AG04450 (cell line): ENCODE measurements around the gene CLDN7. TPM values are rescaled to one million over a fixed set of nuclear protein-coding genes. Genes with fewer than 3 reads are reported as not detected.

Source experiments
- CTCF ChIA-PET: fragments of 300-600, 350-600 bp; formaldehyde crosslinking; extraction: SDS; loops from one replicate; lab custom pipeline; 2022; ENCODE audit warnings: antibody characterized with exemption, inconsistent platforms; lab: Charles Lee
- POLR2A ChIA-PET: fragments of 350-600 bp; formaldehyde crosslinking; extraction: SDS; loops from one replicate; lab custom pipeline; 2021; ENCODE audit warnings: antibody characterized with exemption, inconsistent platforms; lab: Yijun Ruan, JAX
- DNase-seq: peaks from one replicate; pipeline ENCODE4 v3.0.0-alpha.2; 2011; ENCODE audit warnings: low read depth, low spot score
- H3K27ac ChIP-seq: one replicate; pipeline ENCODE4 v1.5.1; 2012; ENCODE audit warnings: low read depth, low read length, control low read depth
- H3K27me3 ChIP-seq: one replicate; pipeline ENCODE4 v1.6.0; 2012; ENCODE audit warnings: low read length; ENCODE audit not compliant: control insufficient read depth, insufficient read depth
- H3K4me3 ChIP-seq: 2 replicates; pipeline ENCODE4 v1.5.1; 2011; ENCODE audit warnings: mild to moderate bottlenecking, low read depth, low read length, control low read depth
- H3K9me3 ChIP-seq: 2 replicates; pipeline ENCODE4 v1.5.1; 2012; ENCODE audit warnings: low read length; ENCODE audit not compliant: control insufficient read depth, insufficient read depth
- polyA plus RNA-seq: library from polyadenylated mRNA; depleted of rRNA; stranded (reverse); fragments of >200 nt; gene quantifications from 2 replicates; pipeline ENCODE4 v1.2.3, GENCODE V29; 2011
- TF ChIP-seq, protein P1 (sequence below): IDR thresholded peaks from 2 replicates; pipeline ENCODE4 v1.5.1; 2011; ENCODE audit warnings: low read depth, low read length, control low read depth, inconsistent platforms

The CLDN7 gene
- polyA plus RNA-seq, 1 experiment: 0.84 TPM

DNA sequence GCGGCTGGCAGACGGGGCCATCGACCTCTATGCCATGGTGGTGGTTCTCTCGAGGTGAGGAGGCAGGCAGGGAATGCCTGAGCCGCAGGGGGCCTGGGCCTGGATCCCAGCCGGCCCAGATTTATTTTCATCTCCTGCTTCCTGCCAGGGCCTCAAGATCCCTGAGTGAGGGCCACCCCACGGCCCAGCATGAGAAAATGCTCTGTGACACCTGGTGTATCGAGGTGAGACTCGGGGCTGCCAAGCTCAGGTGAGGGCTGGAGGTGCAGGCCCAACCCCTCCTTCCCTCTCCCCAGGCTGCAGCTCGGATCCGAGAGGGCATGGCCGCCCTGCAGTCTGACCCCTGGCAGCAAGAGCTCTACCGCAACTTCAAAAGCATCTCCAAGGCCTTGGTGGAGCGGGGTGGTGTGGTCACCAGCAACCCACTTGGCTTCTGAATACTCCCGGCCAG is 37.6 kb downstream of the CLDN7 start:
- TF ChIP-seq, protein P1, sequence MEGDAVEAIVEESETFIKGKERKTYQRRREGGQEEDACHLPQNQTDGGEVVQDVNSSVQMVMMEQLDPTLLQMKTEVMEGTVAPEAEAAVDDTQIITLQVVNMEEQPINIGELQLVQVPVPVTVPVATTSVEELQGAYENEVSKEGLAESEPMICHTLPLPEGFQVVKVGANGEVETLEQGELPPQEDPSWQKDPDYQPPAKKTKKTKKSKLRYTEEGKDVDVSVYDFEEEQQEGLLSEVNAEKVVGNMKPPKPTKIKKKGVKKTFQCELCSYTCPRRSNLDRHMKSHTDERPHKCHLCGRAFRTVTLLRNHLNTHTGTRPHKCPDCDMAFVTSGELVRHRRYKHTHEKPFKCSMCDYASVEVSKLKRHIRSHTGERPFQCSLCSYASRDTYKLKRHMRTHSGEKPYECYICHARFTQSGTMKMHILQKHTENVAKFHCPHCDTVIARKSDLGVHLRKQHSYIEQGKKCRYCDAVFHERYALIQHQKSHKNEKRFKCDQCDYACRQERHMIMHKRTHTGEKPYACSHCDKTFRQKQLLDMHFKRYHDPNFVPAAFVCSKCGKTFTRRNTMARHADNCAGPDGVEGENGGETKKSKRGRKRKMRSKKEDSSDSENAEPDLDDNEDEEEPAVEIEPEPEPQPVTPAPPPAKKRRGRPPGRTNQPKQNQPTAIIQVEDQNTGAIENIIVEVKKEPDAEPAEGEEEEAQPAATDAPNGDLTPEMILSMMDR: no peak
- ChIA-PET POLR2A (interaction anchor here (1.7 kb wide), 1 partner anchor 17 kb away, joined by 5 read pairs; the partner anchor contains the start of gene GABARAP), CTCF (no interaction called here)
- no peak for DNase-seq
- no peak overlapping the region for H3K27ac ChIP-seq
- H3K27me3 ChIP-seq: no peaks in the 10 kb centered on the region
- H3K9me3 ChIP-seq: no peaks in the 10 kb centered on the region; the same call in 1 of the 2 replicates
- H3K4me3 ChIP-seq: no peak overlapping the region

DNA sequence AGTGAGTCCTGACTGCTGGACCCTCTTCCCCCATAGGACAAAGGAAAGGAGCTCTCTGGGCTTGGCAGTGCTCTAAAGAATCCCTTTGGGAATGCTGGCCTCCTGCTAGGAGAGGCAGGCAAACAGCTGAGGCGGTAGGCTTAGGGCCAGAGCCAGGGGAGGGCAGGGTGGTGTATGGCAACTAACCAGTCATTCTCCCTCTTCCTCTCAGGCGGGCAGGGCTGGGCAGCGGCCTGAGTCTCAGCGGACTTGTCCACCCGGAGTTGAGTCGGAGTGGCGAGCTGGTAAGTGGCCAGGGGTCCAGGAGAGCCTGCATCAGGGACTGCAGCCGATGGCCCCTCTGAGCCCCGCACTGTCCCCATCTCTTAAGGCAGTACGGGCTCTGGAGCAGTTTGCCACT is 38.2 kb downstream of the CLDN7 start:
- POLR2A ChIA-PET: interaction anchor here (1.7 kb wide), 1 partner anchor 18 kb away, joined by 5 read pairs; the partner anchor contains the start of gene GABARAP
- TF ChIP-seq, protein P1: no peak
- Histone ChIP-seq H3K9me3 (no peaks in the 10 kb centered on the region; the same call in 1 of the 2 replicates), H3K4me3 (no peak overlapping the region), H3K27ac (no peak overlapping the region), H3K27me3 (no peaks in the 10 kb centered on the region)
- CTCF ChIA-PET: no interaction called here
- DNase-seq: no peak

DNA sequence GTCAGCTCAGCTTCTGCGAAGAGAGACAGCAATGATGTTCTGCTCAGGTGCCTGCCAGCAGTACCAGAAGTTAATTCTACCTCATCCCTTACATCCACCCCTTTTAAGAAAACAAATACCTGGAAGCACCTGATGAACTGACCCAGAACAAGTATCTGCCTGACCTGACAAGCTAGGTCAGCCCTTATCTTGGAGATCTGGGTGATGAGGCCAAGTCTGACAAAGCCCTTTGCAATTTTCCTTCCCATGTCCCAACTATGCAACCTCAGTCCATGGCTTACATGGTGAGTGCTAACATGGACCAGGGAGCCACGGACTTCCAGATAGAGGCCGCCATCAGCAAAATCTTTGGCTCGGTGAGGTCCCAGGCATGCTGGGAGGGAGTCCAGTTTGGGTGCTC is 38.9 kb downstream of the CLDN7 start:
- Histone ChIP-seq H3K27me3 (no peaks in the 10 kb centered on the region), H3K27ac (no peak overlapping the region), H3K9me3 (no peaks in the 10 kb centered on the region; the same call in 1 of the 2 replicates), H3K4me3 (no peak overlapping the region)
- TF ChIP-seq, protein P1: no peak
- ChIA-PET CTCF (no interaction called here), POLR2A (no interaction called here)
- no peak for DNase-seq

DNA sequence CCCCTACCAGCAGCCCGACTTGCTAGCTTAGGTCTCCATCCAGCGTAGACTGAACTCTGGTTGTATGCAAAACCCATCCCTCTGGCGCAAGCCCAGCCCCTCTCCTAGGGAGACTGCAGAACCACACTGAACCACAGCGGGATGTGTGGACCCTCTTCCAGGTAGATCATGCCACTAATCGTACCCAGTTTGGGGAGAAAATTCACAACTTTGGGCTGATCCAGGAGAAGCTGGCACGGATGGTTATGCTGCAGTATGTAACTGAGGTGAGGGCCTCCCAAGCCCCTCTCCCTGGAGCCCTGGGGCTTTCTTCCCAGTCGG is 39.3 kb downstream of the CLDN7 start:
- TF ChIP-seq, protein P1: no peak
- Histone ChIP-seq H3K27me3 (no peaks in the 10 kb centered on the region), H3K27ac (no peak overlapping the region), H3K9me3 (no peaks in the 10 kb centered on the region; the same call in 1 of the 2 replicates), H3K4me3 (no peak overlapping the region)
- POLR2A ChIA-PET: interaction anchor here (0.7 kb wide), 1 partner anchor 17 kb away, joined by 3 read pairs; the partner anchor contains the start of gene PHF23
- DNase-seq: no peak
- CTCF ChIA-PET: no interaction called here

DNA sequence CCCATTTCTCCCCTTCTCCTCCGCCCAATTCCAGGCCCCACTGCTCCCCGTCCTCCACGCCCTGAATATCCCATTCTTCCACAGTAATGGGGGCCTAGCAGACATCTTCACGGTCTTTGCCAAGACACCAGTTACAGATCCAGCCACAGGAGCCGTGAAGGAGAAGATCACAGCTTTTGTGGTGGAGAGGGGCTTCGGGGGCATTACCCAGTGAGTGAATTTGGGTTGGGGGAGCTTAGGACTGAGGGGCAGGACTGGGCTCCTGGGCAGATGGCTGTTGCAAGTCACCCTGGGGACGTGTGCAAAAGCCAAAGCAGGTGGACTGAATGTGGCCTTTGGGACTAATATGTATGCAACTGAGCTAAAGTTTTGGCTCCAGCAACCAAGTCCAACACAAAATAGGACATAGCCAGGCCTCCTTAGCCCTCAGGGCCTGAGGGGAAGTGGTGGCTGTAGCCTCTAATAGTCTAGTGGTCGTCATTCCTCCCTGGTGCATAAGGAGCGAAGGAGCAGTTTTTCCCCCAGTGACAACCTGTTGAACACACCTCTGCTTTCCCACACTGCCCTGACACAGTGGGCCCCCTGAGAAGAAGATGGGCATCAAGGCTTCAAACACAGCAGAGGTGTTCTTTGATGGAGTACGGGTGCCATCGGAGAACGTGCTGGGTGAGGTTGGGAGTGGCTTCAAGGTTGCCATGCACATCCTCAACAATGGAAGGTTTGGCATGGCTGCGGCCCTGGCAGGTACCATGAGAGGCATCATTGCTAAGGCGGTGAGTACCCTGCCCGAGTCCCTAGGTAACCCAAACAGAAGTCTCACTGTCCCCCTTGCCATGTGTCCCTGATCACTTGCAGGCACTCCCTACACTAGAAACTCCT is 39.9 kb downstream of the CLDN7 start:
- H3K27ac ChIP-seq: peak overlapping the region; percentile 11
- CTCF ChIA-PET: interaction anchor here (1.0 to 2.0 kb wide), 2 partner anchors 10 to 27 kb away, joined by 3 to 4 read pairs; no protein-coding TSS in a partner anchor
- POLR2A ChIA-PET: interaction anchor here (0.7 to 4.2 kb wide), 2 partner anchors 12 to 17 kb away, joined by 3 to 42 read pairs; partner anchors contain the start of genes DVL2 and PHF23
- no peaks in the 10 kb centered on the region; the same call in 1 of the 2 replicates for H3K9me3 ChIP-seq
- no peak overlapping the region for H3K4me3 ChIP-seq
- H3K27me3 ChIP-seq: no peaks in the 10 kb centered on the region
- TF ChIP-seq, protein P1: no peak
- DNase-seq: no peak
